ENCODE data around the gene MCC.

GRCh38 chr5:113108485-113108884 lies 379.8 kb downstream of the MCC start:
- no peak for TF ChIP-seq CTCF (IDR thresholded peaks at IDR 0.05 in 4 of 5, conservative IDR thresholded peaks at IDR 0.05 in 1 of 5)
- no peak for TF ChIP-seq POLR2A (IDR thresholded peaks at IDR 0.05)
